Mesothelial cell of epicardium (in vitro differentiated cells): ENCODE data around the gene CRTC2. TPM values are rescaled to one million over a fixed set of nuclear protein-coding genes. Genes with fewer than 3 reads are reported as not detected.

Experiments used
- DNase-seq, 2 experiments: peaks; one replicate each; pipeline ENCODE4 v3.0.0; 2021; ENCODE audit warnings: low spot score in 2 of 2; ENCODE audit not compliant: unreplicated experiment in 2 of 2
- H3K27ac Mint-ChIP-seq: 2 replicates; pipeline ENCODE4 v1.8.0; 2021; ENCODE audit warnings: mixed read lengths
- H3K27me3 Mint-ChIP-seq: 2 replicates; pipeline ENCODE4 v1.8.0; 2021; ENCODE audit warnings: low read depth, mixed read lengths
- H3K36me3 Mint-ChIP-seq: 2 replicates; pipeline ENCODE4 v1.8.0; 2021; ENCODE audit warnings: mixed read lengths
- H3K4me1 Mint-ChIP-seq: 2 replicates; pipeline ENCODE4 v1.8.0; 2021; ENCODE audit warnings: mixed read lengths
- H3K4me3 Mint-ChIP-seq: 2 replicates; pipeline ENCODE4 v1.8.0; 2021; ENCODE audit warnings: mild to moderate bottlenecking, moderate library complexity, mixed read lengths
- H3K9me3 Mint-ChIP-seq: 2 replicates; pipeline ENCODE4 v1.8.0; 2021; ENCODE audit warnings: mixed read lengths
- CTCF ChIP-seq: fragments of 200-600 bp; sonication (generic); IDR thresholded peaks from one replicate; pipeline ENCODE4 v1.5.0; 2021; ENCODE audit warnings: antibody characterized with exemption; ENCODE audit not compliant: unreplicated experiment
- total RNA-seq: library from RNA; stranded (reverse); gene quantifications from 3 replicates; pipeline ENCODE4 v1.2.1, GENCODE V29; 2021

Gene CRTC2
- total RNA-seq, 1 donor from 2014 or later: 47.1 TPM

GRCh38 chr1:153928245-153928644 is 30.2 kb downstream of the CRTC2 start:
- H3K36me3 Mint-ChIP-seq: peaks cover 4% of the 10 kb centered on the region
- no peak overlapping the region for H3K4me3 Mint-ChIP-seq
- H3K27me3 Mint-ChIP-seq: no peaks in the 10 kb centered on the region
- no peak for TF ChIP-seq CTCF
- H3K27ac Mint-ChIP-seq: no peak overlapping the region
- H3K9me3 Mint-ChIP-seq: no peaks in the 10 kb centered on the region
- no peak for DNase-seq
- H3K4me1 Mint-ChIP-seq: peaks cover 5% of the 10 kb centered on the region

DNA sequence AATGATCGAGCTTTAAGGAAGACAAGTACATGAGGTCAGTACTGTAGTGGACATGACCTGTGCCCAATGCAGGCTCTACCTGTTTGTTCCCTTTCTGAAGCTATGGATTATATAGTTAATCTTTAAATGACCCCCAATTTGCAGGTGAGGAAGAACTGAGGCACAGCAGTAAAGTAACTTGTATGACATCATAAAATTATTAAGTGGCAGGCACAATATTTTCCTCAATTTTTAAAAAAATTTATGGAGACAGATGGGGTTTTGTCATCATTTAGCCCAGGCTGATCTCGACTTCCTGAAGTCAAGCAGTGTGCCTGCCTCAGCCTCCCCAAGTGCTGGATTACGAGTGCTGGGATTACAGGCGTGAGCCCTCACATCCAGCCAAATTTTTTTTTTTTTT is 32.0 kb downstream of the CRTC2 start:
- Mint-ChIP-seq H3K4me1 (peaks cover 8% of the 10 kb centered on the region), H3K9me3 (no peaks in the 10 kb centered on the region), H3K36me3 (no peaks in the 10 kb centered on the region), H3K27ac (no peak overlapping the region), H3K4me3 (no peak overlapping the region), H3K27me3 (no peaks in the 10 kb centered on the region)
- no peak for TF ChIP-seq CTCF
- no peak for DNase-seq

DNA sequence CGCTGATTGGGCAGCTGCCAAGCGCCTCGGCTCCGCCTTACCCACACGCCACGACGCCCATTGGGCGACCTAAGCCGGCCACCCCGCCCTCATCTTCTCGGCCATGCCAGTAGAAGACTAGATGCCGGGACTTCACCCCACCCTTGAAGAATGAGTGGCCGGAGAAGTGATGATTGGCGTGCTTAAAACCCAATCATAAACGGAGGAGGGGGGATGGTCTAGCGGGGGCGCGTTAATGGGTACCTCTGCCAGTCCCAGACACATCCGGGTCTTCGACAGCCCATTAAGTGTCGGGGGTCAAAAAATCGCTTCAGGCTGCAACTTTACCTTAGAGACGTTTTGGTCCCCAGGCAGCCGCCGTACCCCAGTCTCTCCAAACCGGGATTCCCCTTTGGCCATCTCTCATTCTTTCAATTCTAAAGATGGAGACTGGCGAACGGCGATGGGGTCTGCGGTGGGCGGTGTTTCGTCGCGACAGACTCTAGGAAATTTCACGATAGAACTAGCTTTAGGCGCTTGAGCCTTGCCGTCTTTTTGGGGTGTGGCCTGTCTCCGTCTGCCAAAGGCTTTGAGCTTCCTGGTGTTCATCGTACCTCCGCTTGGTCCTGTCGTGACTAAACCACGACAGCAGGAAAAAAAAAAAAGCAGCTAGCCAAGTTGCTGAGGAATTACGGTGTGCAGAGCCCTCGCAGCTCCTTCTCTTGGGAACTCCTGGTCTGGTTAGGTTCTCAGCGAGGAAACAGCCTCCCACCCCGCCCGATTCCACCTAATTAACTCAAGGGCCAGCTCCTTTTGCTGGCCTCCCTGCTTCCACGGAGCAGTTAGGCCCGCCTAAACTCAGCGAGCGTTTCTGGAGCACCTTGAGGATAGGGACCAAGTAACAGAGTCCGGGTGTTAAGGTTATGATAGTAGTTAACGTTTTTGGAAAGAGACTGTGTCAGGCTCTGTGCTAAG is 35.2 kb downstream of the CRTC2 start, which contains the start of gene GATAD2B:
GATAD2B (minus strand) TSS at position 1 of the 954 bp plus-strand sequence. CDS start 94,625 bp downstream, outside the sequence.
- Mint-ChIP-seq H3K9me3 (no peaks in the 10 kb centered on the region), H3K4me1 (peaks cover 38% of the 10 kb centered on the region), H3K27me3 (no peaks in the 10 kb centered on the region), H3K4me3 (peak within 1 kb of the TSS; percentile 94), H3K27ac (peak within 1 kb of the TSS; percentile 98), H3K36me3 (no peaks in the 10 kb centered on the region)
- TF ChIP-seq CTCF: no peak
- peak; percentile 97 for DNase-seq

DNA sequence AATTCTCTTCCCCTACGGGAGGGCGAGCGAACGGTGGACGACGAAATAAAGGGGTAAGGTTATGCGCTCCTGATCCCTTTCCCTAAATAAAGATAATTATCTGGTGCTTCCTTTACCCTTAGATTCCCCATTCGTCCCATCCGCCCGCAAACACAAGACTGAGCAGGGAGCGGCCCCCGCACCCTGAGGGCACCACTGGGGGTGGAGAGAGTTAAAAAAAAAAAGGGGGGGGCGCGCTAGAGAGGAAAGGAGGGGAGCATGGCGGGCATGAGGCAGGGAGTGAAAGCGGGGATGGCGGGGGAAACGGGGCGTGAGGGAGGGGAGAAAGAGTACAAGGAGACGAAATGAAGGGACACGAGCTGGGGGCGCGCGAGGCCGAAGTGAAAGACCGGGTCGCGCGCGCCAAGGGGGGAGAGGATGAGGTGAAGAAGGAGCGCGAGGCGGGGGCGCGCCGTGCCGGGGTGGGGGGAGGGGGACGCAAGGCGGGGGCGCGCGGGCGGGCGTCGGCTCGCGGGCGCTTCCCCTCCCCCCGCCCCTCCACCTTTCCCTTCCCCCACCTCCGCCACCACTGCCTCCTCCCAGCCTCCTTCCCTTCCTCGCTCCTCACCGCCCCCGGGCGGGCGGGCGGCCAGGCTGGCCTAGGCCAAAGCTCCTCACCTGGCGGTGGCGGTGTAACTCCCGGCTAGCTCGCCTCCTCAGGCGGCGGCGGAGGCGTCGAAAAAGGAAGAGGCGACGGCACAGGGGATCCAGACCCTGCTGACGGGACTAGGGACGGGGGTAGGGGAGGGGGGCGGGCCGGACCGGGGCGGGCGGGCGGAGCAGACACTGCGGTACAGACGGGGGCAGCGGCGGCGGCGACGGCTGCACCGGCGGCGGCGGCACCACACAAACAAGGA is 36.1 kb downstream of the CRTC2 start:
- no peak for TF ChIP-seq CTCF
- Mint-ChIP-seq H3K4me1 (peaks cover 44% of the 10 kb centered on the region), H3K27me3 (no peaks in the 10 kb centered on the region), H3K9me3 (no peaks in the 10 kb centered on the region), H3K4me3 (peak overlapping the region; percentile 94), H3K27ac (peak overlapping the region; percentile 98), H3K36me3 (no peaks in the 10 kb centered on the region)
- DNase-seq: peak in 1 of 2 experiments; percentile 44

DNA sequence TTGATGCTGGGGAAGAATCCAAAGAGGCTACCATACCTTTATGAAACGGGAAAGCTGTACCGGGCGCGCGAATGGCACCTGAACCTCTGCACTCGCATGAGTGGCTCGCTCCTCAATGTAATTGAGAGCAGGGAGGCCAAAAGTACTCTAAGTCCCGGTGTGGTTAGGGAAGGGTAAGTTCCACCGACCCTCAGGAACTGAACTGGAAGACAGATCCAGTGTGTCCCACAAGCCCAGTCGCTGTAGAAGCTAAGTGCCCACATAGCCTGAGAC is 36.7 kb downstream of the CRTC2 start:
- DNase-seq: no peak
- no peaks in the 10 kb centered on the region for H3K36me3 Mint-ChIP-seq
- H3K27me3 Mint-ChIP-seq: no peaks in the 10 kb centered on the region
- peak overlapping the region; percentile 93 for H3K27ac Mint-ChIP-seq
- peak overlapping the region; percentile 94 for H3K4me3 Mint-ChIP-seq
- peaks cover 44% of the 10 kb centered on the region for H3K4me1 Mint-ChIP-seq
- no peaks in the 10 kb centered on the region for H3K9me3 Mint-ChIP-seq
- no peak for TF ChIP-seq CTCF
